Naive B cell (primary cell): ENCODE measurements around the gene ACADL. TPM values are rescaled to one million over a fixed set of nuclear protein-coding genes. Genes with fewer than 3 reads are reported as not detected.

Experiments
- ATAC-seq, 2 donors: fragments of 150-1000 bp; cut with Tn5 transposase; 2 replicates each; pipeline ENCODE4 v1.10.0; 2021; ENCODE audit warnings: low read depth in 2 of 2, mild to moderate bottlenecking in 2 of 2, moderate library complexity in 2 of 2
- DNase-seq: peaks from one replicate; pipeline ENCODE4 v3.0.0; 2022
- H3K27ac Mint-ChIP-seq, 6 donors: one replicate each; pipeline ENCODE4 v1.8.0; 2020 to 2022; ENCODE audit warnings: mild to moderate bottlenecking in 6 of 6, mixed read lengths in 6 of 6, moderate library complexity in 5 of 6, inconsistent platforms in 2 of 6
- H3K27me3 Mint-ChIP-seq, 3 donors: one replicate each; pipeline ENCODE4 v1.8.0; 2021 to 2022; ENCODE audit warnings: mixed read lengths in 3 of 3, mild to moderate bottlenecking in 1 of 3
- H3K36me3 Mint-ChIP-seq, 2 donors: one replicate each; pipeline ENCODE4 v1.8.0; 2020 to 2022; ENCODE audit warnings: mixed read lengths in 2 of 2, inconsistent platforms in 1 of 2, mild to moderate bottlenecking in 1 of 2
- H3K4me1 Mint-ChIP-seq, 3 donors: one replicate each; pipeline ENCODE4 v1.8.0; 2020 to 2022; ENCODE audit warnings: mixed read lengths in 3 of 3, inconsistent platforms in 1 of 3, mild to moderate bottlenecking in 1 of 3, moderate library complexity in 1 of 3
- H3K4me3 Mint-ChIP-seq, 8 donors: one replicate each; pipeline ENCODE4 v1.8.0; 2020 to 2022; ENCODE audit warnings: mild to moderate bottlenecking in 8 of 8, mixed read lengths in 8 of 8, moderate library complexity in 8 of 8, inconsistent platforms in 2 of 8
- H3K9me3 Mint-ChIP-seq, 7 donors: one replicate each; pipeline ENCODE4 v1.8.0; 2020 to 2022; ENCODE audit warnings: mixed read lengths in 7 of 7, mild to moderate bottlenecking in 5 of 7, inconsistent platforms in 2 of 7, moderate library complexity in 1 of 7
- polyA plus RNA-seq, 6 donors: library from polyadenylated mRNA; unstranded; fragments of 300-500 nt; fragmentation: Illumina TruSeq; gene quantifications; one replicate each; pipeline ENCODE4 v1.2.3, GENCODE V29; 2021; ENCODE audit warnings: low read depth in 6 of 6

Gene ACADL
- polyA plus RNA-seq, 6 donors from 2014 or later, result not detected

DNA sequence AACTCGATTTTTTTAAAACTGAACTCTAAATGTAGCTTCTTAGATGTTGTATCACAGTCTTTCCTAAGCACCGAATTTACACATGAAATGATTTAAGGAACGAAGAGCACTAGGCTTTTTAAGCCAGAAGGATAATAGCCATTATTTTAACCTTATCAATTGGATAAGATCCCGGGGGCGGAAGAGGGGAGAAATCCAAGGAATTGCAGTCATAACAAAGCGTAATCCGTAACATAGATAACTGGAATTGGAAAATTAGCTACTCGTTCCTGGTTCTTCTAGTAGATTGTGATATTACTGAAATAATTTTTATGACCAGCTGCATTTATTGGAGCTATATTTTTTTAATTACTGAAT, 53.0 kb downstream of the ACADL start:
- H3K27me3 Mint-ChIP-seq, result peaks cover 0 to 4% (median 0%) of the 10 kb centered on the region in 3 donors
- H3K27ac Mint-ChIP-seq, result peak overlapping the region; percentile 81 to 98 (median 94)
- DNase-seq (no peak), ATAC-seq (no peak)
- H3K4me3 Mint-ChIP-seq, result peak overlapping the region; percentile 90 to 99 (median 98)
- peaks cover 20 to 26% (median 21%) of the 10 kb centered on the region in 3 donors for H3K4me1 Mint-ChIP-seq
- peaks cover 0 to 3% (median 2%) of the 10 kb centered on the region in 7 donors for H3K9me3 Mint-ChIP-seq
- no peaks in the 10 kb centered on the region for H3K36me3 Mint-ChIP-seq

- ATAC-seq (peak; percentile 80 to 81), DNase-seq (peak; percentile 97)
- peak within 1 kb of the TSS; percentile 97 to 99 (median 98) for H3K27ac Mint-ChIP-seq
- H3K4me1 Mint-ChIP-seq, result peaks cover 20 to 26% (median 22%) of the 10 kb centered on the region in 3 donors
- no peaks in the 10 kb centered on the region for H3K27me3 Mint-ChIP-seq
- peaks cover 0 to 2% (median 0%) of the 10 kb centered on the region in 7 donors for H3K9me3 Mint-ChIP-seq
- peak within 1 kb of the TSS; percentile 96 to 99 (median 99) for H3K4me3 Mint-ChIP-seq
- no peaks in the 10 kb centered on the region for H3K36me3 Mint-ChIP-seq
Observed at GRCh38 chr2:210171309-210172218, 53.7 kb downstream of the ACADL start, which contains the start of gene KANSL1L. KANSL1L (minus strand) TSS chr2:210171409; CDS start chr2:210154582, 16,827 bp downstream.

- Mint-ChIP-seq H3K27ac (peak overlapping the region; percentile 97 to 99 (median 98)), H3K36me3 (no peaks in the 10 kb centered on the region), H3K9me3 (no peaks in the 10 kb centered on the region), H3K4me3 (peak overlapping the region; percentile 96 to 99 (median 99)), H3K27me3 (no peaks in the 10 kb centered on the region), H3K4me1 (peaks cover 20 to 26% (median 25%) of the 10 kb centered on the region in 3 donors)
- ATAC-seq, result peak; percentile 68 to 70
- DNase-seq, result peak; percentile 96
Observed at GRCh38 chr2:210170446-210171303, 54.6 kb downstream of the ACADL start.

- H3K27me3 Mint-ChIP-seq, result no peaks in the 10 kb centered on the region
- no peak for ATAC-seq
- no peak for DNase-seq
Observed at GRCh38 chr2:210170196-210170445, 55.1 kb downstream of the ACADL start.

GRCh38 chr2:210169516-210170195, 55.6 kb downstream of the ACADL start:
- ATAC-seq, result no peak
- Mint-ChIP-seq H3K9me3 (no peaks in the 10 kb centered on the region), H3K4me3 (peak overlapping the region; percentile 96 to 99 (median 99)), H3K36me3 (no peaks in the 10 kb centered on the region), H3K27me3 (no peaks in the 10 kb centered on the region), H3K4me1 (peaks cover 20 to 26% (median 25%) of the 10 kb centered on the region in 3 donors), H3K27ac (peak overlapping the region; percentile 81 to 99 (median 98))
- peak; percentile 6 for DNase-seq

More at GRCh38 chr2:210170196-210170445, 55.1 kb downstream of the ACADL start:
- Mint-ChIP-seq H3K27ac (peak overlapping the region; percentile 97 to 99 (median 98)), H3K4me1 (peaks cover 20 to 26% (median 25%) of the 10 kb centered on the region in 3 donors), H3K4me3 (peak overlapping the region; percentile 96 to 99 (median 99)), H3K36me3 (no peaks in the 10 kb centered on the region), H3K9me3 (no peaks in the 10 kb centered on the region)

DNA sequence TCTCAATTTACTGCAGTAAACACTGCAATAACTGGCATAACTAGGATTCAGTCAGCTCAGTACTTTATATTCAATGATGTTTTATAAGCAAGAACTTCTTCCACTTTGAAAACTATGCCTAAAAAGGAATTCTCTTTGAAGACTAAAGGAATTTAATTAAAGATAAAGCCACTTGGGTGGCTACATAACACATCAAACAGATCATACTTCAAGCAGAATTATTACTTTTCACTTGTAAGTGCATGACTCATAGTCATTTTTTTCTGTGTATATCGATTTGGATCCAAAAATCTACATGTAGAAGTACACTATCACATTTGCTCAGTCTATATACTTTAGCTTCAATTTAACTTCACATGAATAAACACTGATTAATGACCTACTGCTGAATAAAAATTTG, 58.0 kb downstream of the ACADL start:
- Mint-ChIP-seq H3K27me3 (no peaks in the 10 kb centered on the region), H3K9me3 (no peaks in the 10 kb centered on the region), H3K4me1 (peaks cover 32 to 38% (median 32%) of the 10 kb centered on the region in 3 donors), H3K4me3 (no peak overlapping the region), H3K36me3 (no peaks in the 10 kb centered on the region), H3K27ac (no peak overlapping the region)
- ATAC-seq (no peak), DNase-seq (no peak)

DNA sequence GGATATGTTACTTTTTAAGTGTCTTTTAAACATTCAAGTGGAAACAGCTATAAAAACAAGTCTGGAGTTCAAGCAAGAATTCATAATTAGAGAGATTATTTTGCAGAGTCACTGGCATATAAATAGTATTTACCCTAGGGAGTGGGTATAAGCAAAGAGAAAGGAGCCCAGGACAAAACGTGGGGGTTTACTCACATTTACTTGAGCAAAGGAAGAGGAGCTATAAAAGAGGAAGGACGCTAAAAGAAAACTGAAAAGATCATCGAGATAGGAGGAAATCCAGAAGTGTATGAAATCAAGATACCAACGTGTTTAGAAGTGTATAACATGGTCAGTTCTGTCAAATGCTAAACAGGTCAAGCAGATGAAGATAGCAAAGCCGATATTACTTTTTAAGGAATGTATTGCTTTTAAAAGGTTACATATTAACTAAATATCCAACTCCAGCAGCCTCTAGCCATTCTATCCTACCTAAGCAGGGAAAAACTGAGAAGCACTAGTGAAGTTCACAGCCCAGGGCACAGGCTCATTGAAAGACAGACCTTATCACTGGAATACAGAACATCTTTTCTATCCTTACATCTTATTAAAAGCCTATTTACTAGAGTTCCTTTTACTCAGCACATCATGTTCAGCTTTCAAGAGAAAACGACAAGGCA, 62.7 kb downstream of the ACADL start:
- Mint-ChIP-seq H3K4me3 (peak overlapping the region in 2 of 8 donors; percentile 3 to 70), H3K36me3 (no peaks in the 10 kb centered on the region), H3K4me1 (peaks cover 14 to 32% (median 16%) of the 10 kb centered on the region in 3 donors), H3K27ac (peak overlapping the region in 2 of 6 donors; percentile 40 to 88), H3K27me3 (no peaks in the 10 kb centered on the region), H3K9me3 (no peaks in the 10 kb centered on the region)
- DNase-seq, result no peak
- peak; percentile 37 to 52 for ATAC-seq

DNA sequence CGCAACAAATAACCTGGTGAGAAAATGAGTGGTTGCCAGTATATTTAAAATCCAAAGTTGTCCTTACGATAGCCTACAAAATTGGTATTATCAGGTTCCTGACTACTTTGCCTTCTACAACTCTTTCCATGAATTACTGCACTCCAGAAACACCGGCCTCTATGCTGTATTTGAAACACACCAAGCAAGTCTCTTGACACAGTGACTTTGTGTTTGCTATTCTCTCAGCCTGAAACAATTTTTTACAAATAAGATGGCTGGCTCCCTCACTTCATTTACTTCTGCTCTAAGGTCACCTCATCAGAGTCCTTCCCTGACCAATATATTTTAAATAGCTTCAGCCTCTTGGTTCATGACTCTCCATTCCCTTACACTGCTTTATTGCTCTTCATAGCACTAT, 66.2 kb downstream of the ACADL start:
- ATAC-seq (no peak), DNase-seq (no peak)
- Mint-ChIP-seq H3K9me3 (no peaks in the 10 kb centered on the region), H3K27ac (peak overlapping the region in 2 of 6 donors; percentile 65 to 83), H3K27me3 (no peaks in the 10 kb centered on the region), H3K36me3 (peaks cover 12 to 22% of the 10 kb centered on the region in 2 donors), H3K4me3 (no peak overlapping the region), H3K4me1 (peaks cover 16 to 40% (median 17%) of the 10 kb centered on the region in 3 donors)

- no peak overlapping the region for H3K4me3 Mint-ChIP-seq
- no peaks in the 10 kb centered on the region for H3K9me3 Mint-ChIP-seq
- no peak overlapping the region for H3K27ac Mint-ChIP-seq
- H3K27me3 Mint-ChIP-seq, result no peaks in the 10 kb centered on the region
- peaks cover 18 to 29% of the 10 kb centered on the region in 2 donors for H3K36me3 Mint-ChIP-seq
- DNase-seq (no peak), ATAC-seq (no peak)
- H3K4me1 Mint-ChIP-seq, result peaks cover 15 to 37% (median 15%) of the 10 kb centered on the region in 3 donors
Observed at GRCh38 chr2:210158236-210158635, 67.0 kb downstream of the ACADL start.

DNA sequence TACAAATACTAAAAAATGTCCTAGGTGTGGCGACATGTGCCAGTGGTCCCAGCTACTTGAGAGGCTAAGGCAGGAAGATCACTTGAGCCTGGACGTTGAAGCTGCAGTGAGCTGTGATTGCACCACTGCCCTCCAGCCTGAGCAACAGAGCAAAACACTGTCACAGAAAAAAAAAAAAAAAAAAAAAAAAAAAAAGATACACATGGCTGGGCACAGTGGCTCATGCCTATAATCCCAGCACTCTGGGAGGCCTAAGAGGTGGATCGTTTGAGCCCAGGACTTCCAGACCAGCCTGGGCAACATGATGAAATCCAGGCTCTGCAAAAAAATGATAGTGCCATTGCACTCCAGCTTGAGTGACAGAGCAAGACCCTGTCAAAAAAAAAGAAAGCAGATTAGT, 67.7 kb downstream of the ACADL start:
- Mint-ChIP-seq H3K27me3 (no peaks in the 10 kb centered on the region), H3K9me3 (no peaks in the 10 kb centered on the region), H3K36me3 (peaks cover 18 to 29% of the 10 kb centered on the region in 2 donors), H3K27ac (peak overlapping the region in 1 of 6 donors; percentile 12), H3K4me1 (peaks cover 8 to 30% (median 9%) of the 10 kb centered on the region in 3 donors), H3K4me3 (no peak overlapping the region)
- ATAC-seq, result no peak
- no peak for DNase-seq

GRCh38 chr2:210147614-210148013, 77.6 kb downstream of the ACADL start:
- Mint-ChIP-seq H3K27me3 (no peaks in the 10 kb centered on the region), H3K4me3 (no peak overlapping the region), H3K9me3 (peaks cover 0 to 5% (median 0%) of the 10 kb centered on the region in 7 donors), H3K4me1 (peaks cover 0 to 5% (median 4%) of the 10 kb centered on the region in 3 donors), H3K36me3 (peaks cover 24 to 37% of the 10 kb centered on the region in 2 donors), H3K27ac (peak overlapping the region in 1 of 6 donors; percentile 1)
- ATAC-seq, result no peak
- DNase-seq, result no peak
